IMR-90 (cell line): Measurements from ENCODE around the gene PSMG1. TPM values are rescaled to one million over a fixed set of nuclear protein-coding genes. Genes with fewer than 3 reads are reported as not detected.

ENCODE experiments used
- ATAC-seq: fragments of 200-7000 bp; cut with Tn5 transposase; 2 replicates; pipeline ENCODE4 v1.9.1; 2020; ENCODE audit warnings: low read depth, mild to moderate bottlenecking, moderate library complexity
- BruUV-seq: library from RNA; stranded (reverse); fragments of 400-500 nt; replicated peaks from 2 replicates; lab custom pipeline; 2021; lab: Mats Ljungman, UMichigan
- CTCF ChIA-PET: fragments of 300-600 bp; formaldehyde crosslinking; extraction: SDS; loops from one replicate; lab custom pipeline; 2021; ENCODE audit warnings: antibody characterized with exemption; lab: Yijun Ruan, JAX
- POLR2A ChIA-PET: fragments of 300-600 bp; sonication (Branson Sonifier 250); formaldehyde crosslinking; loops from one replicate; lab custom pipeline; 2022; ENCODE audit warnings: antibody characterized with exemption; ENCODE audit not compliant: unreplicated experiment; lab: Charles Lee
- DNase-seq: peaks from one replicate; pipeline ENCODE4 v3.0.0; 2013
- H2AFZ ChIP-seq: replicated peaks from 2 replicates; pipeline ENCODE3; 2013; ENCODE audit warnings: low read length, mild to moderate bottlenecking; ENCODE audit not compliant: poor library complexity
- H2AK5ac ChIP-seq: 2 replicates; pipeline ENCODE4 v1.6.1; 2013; ENCODE audit warnings: low read depth, low read length, inconsistent platforms
- H2AK9ac ChIP-seq: replicated peaks from 2 replicates; pipeline ENCODE3; 2013; ENCODE audit warnings: mild to moderate bottlenecking, low read depth, low read length, moderate library complexity; ENCODE audit not compliant: poor library complexity
- H2BK120ac ChIP-seq: 2 replicates; pipeline ENCODE4 v1.6.1; 2013; ENCODE audit warnings: low read depth, low read length, inconsistent platforms
- H2BK15ac ChIP-seq: 3 replicates; pipeline ENCODE4 v1.6.1; 2013; ENCODE audit warnings: low read depth, low read length, inconsistent platforms
- H2BK20ac ChIP-seq: 2 replicates; pipeline ENCODE4 v1.6.1; 2013; ENCODE audit warnings: low read depth, mild to moderate bottlenecking, inconsistent platforms, low read length, moderate library complexity
- H2BK5ac ChIP-seq: 2 replicates; pipeline ENCODE4 v1.6.1; 2013; ENCODE audit warnings: mild to moderate bottlenecking, low read depth, low read length, inconsistent platforms; ENCODE audit not compliant: poor library complexity, severe bottlenecking
- H3K14ac ChIP-seq: replicated peaks from 2 replicates; pipeline ENCODE4 v1.6.1; 2013; ENCODE audit warnings: low read depth, low read length, inconsistent platforms
- H3K18ac ChIP-seq: 2 replicates; pipeline ENCODE4 v1.6.1; 2013; ENCODE audit warnings: low read depth, low read length, control low read depth
- H3K23ac ChIP-seq: 2 replicates; pipeline ENCODE4 v1.6.1; 2013; ENCODE audit warnings: low read depth, low read length, inconsistent platforms
- H3K27ac ChIP-seq: 2 replicates; pipeline ENCODE4 v1.5.1; 2013; ENCODE audit warnings: mild to moderate bottlenecking, control low read depth, low read length; ENCODE audit not compliant: insufficient read depth
- H3K27me3 ChIP-seq: 2 replicates; pipeline ENCODE4 v1.6.1; 2013; ENCODE audit warnings: low read length; ENCODE audit not compliant: control insufficient read depth, insufficient read depth
- H3K36me3 ChIP-seq: 2 replicates; pipeline ENCODE4 v1.6.1; 2013; ENCODE audit warnings: low read length, mixed read lengths; ENCODE audit not compliant: control insufficient read depth, insufficient read depth
- H3K4ac ChIP-seq: 2 replicates; pipeline ENCODE4 v1.6.1; 2013; ENCODE audit warnings: low read depth, low read length, inconsistent platforms
- H3K4me1 ChIP-seq: 2 replicates; pipeline ENCODE4 v1.6.1; 2013; ENCODE audit warnings: low read length, mixed read lengths; ENCODE audit not compliant: control insufficient read depth, insufficient read depth
- H3K4me2 ChIP-seq: 2 replicates; pipeline ENCODE4 v1.6.1; 2013; ENCODE audit warnings: low read depth, mild to moderate bottlenecking, control low read depth, low read length, moderate library complexity
- H3K4me3 ChIP-seq: 2 replicates; pipeline ENCODE4 v1.5.1; 2013; ENCODE audit warnings: low read depth, mild to moderate bottlenecking, control low read depth, low read length, moderate library complexity; ENCODE audit not compliant: insufficient read depth
- H3K56ac ChIP-seq: 2 replicates; pipeline ENCODE4 v1.6.1; 2013; ENCODE audit warnings: low read length, inconsistent platforms; ENCODE audit not compliant: insufficient read depth; ENCODE audit errors: extremely low read depth
- H3K79me1 ChIP-seq, 2 experiments: 2 replicates each; pipeline ENCODE4 v1.6.1; 2013; ENCODE audit warnings: low read length in 2 of 2, inconsistent platforms in 1 of 2, low read depth in 1 of 2
- H3K9ac ChIP-seq: 2 replicates; pipeline ENCODE4 v1.6.1; 2013; ENCODE audit warnings: low read depth, low read length, control low read depth
- H3K9me1 ChIP-seq: 2 replicates; pipeline ENCODE4 v1.6.1; 2013; ENCODE audit warnings: low read length, inconsistent platforms; ENCODE audit not compliant: insufficient read depth
- H3K9me3 ChIP-seq: 2 replicates; pipeline ENCODE4 v1.6.1; 2013; ENCODE audit warnings: low read length; ENCODE audit not compliant: control insufficient read depth, insufficient read depth
- H4K20me1 ChIP-seq: 2 replicates; pipeline ENCODE4 v1.6.1; 2013; ENCODE audit warnings: low read length, inconsistent platforms; ENCODE audit not compliant: insufficient read depth
- H4K5ac ChIP-seq: 2 replicates; pipeline ENCODE4 v1.6.1; 2013; ENCODE audit warnings: mild to moderate bottlenecking, low read depth, low read length, control low read depth
- H4K8ac ChIP-seq, 2 experiments: 2 replicates each; pipeline ENCODE4 v1.6.1; 2013; ENCODE audit warnings: low read depth in 2 of 2, low read length in 2 of 2, control low read depth in 1 of 2, inconsistent platforms in 1 of 2
- H4K91ac ChIP-seq: 2 replicates; pipeline ENCODE4 v1.6.1; 2013; ENCODE audit warnings: low read depth, low read length, inconsistent platforms; ENCODE audit not compliant: insufficient read depth
- BHLHE40 ChIP-seq: fragments of 150-350 bp; IDR thresholded peaks from 2 replicates; pipeline ENCODE4 v1.6.1; 2016; ENCODE audit warnings: mild to moderate bottlenecking, low read depth, low read length
- CEBPB ChIP-seq: IDR thresholded peaks from 2 replicates; pipeline ENCODE4 v1.6.1; 2012; ENCODE audit warnings: low read depth, low read length, improper control_type of control experiment
- CHD1 ChIP-seq: IDR thresholded peaks from 2 replicates; pipeline ENCODE4 v1.6.1; 2012; ENCODE audit warnings: low read depth, low read length, improper control_type of control experiment
- FOS ChIP-seq: fragments of 150-350 bp; IDR thresholded peaks from 2 replicates; pipeline ENCODE4 v1.6.1; 2016; ENCODE audit warnings: low read depth, low read length
- MAFK ChIP-seq: IDR thresholded peaks from 2 replicates; pipeline ENCODE4 v1.6.1; 2012; ENCODE audit warnings: low read depth, low read length, improper control_type of control experiment
- MAZ ChIP-seq: IDR thresholded peaks from 2 replicates; pipeline ENCODE4 v1.6.1; 2012; ENCODE audit warnings: low read depth, mild to moderate bottlenecking, low read length, improper control_type of control experiment, moderate library complexity, borderline replicate concordance
- MXI1 ChIP-seq: IDR thresholded peaks from 2 replicates; pipeline ENCODE4 v1.6.1; 2012; ENCODE audit warnings: low read depth, mild to moderate bottlenecking, low read length, moderate library complexity, borderline replicate concordance
- NFE2L2 ChIP-seq: fragments of 150-350 bp; IDR thresholded peaks from 2 replicates; pipeline ENCODE4 v1.6.1; 2016; ENCODE audit warnings: low read depth, mild to moderate bottlenecking, low read length
- POLR2A ChIP-seq: IDR thresholded peaks from 2 replicates; pipeline ENCODE4 v1.6.1; 2012; ENCODE audit warnings: mild to moderate bottlenecking, low read depth, low read length
- RCOR1 ChIP-seq: IDR thresholded peaks from 2 replicates; pipeline ENCODE4 v1.6.1; 2012; ENCODE audit warnings: mild to moderate bottlenecking, low read length, improper control_type of control experiment; ENCODE audit not compliant: insufficient replicate concordance
- RFX5 ChIP-seq: IDR thresholded peaks from 2 replicates; pipeline ENCODE4 v1.8.0; 2012; ENCODE audit warnings: low read depth, mild to moderate bottlenecking, low read length, moderate library complexity
- SMC3 ChIP-seq: fragments of 150-350 bp; IDR thresholded peaks from 2 replicates; pipeline ENCODE4 v1.6.1; 2016; ENCODE audit warnings: low read depth, mild to moderate bottlenecking, antibody characterized with exemption, low read length, moderate library complexity
- dilution Hi-C: fragments of 300-500 bp; cut with HindIII; formaldehyde crosslinking; loops from one replicate; pipeline ENCODE4 v1.14.3; 2018; ENCODE audit warnings: low sequenced_read_pairs; ENCODE audit not compliant: unreplicated experiment
- in situ Hi-C: fragments of 300-500 bp; cut with MboI; formaldehyde crosslinking; loops from 3 replicates; pipeline ENCODE4 v1.14.3; 2019; ENCODE audit warnings: low sequenced_read_pairs, inconsistent platforms, mixed read lengths
- intact Hi-C: fragments of 100-400 bp; cut with micrococcal nuclease; formaldehyde crosslinking; loops from 2 replicates; pipeline ENCODE4 v1.10.0; 2022
- polyA plus RNA-seq, 3 experiments: library from polyadenylated mRNA; depleted of rRNA; stranded (reverse); fragments of >200 nt; gene quantifications; 2 replicates each; pipeline ENCODE4 v1.2.3, GENCODE V29; 2012; ENCODE audit warnings: low replicate concordance in 1 of 3
- total RNA-seq: library from RNA; depleted of rRNA; stranded (reverse); fragments of >200 nt; gene quantifications from 2 replicates; pipeline ENCODE4 v1.2.3, GENCODE V29; 2012
- TF ChIP-seq, protein P1 (sequence below): fragments of 150-350 bp; IDR thresholded peaks from 2 replicates; pipeline ENCODE4 v1.6.1; 2016; ENCODE audit warnings: low read depth, mild to moderate bottlenecking, low read length, moderate library complexity, borderline replicate concordance
- TF ChIP-seq, protein P2 (sequence below): fragments of 150-350 bp; IDR thresholded peaks from 2 replicates; pipeline ENCODE4 v1.6.1; 2017; ENCODE audit warnings: mild to moderate bottlenecking, antibody characterized with exemption, low read length, low read depth

The PSMG1 gene
- total and polyA plus RNA-seq, 2 of the 4 experiments (the other 2 are of a cell fraction), result 37.8 to 45.4 TPM

DNA sequence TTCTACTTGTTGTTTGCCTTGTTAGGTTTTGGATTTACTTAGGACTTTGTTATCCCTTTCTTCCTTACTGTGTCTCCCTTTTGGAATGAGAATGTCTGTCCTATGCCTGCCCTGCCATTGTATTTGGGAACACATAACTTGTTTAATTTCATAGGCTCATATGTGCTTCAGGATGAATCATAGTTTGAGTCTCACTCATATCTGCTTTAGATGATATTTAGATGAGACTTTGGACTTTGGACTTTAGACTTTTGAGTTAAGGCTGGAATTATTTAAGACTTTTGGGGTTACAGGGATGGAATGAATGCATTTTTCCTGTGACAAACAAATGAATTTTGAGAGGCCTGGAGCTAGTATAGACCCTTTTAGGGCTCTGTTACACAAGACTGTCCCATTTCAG is 33.4 kb downstream of the PSMG1 start:
- Histone ChIP-seq H4K20me1 (no peaks in the 10 kb centered on the region), H2AK9ac (no peak overlapping the region), H3K27me3 (peaks cover 19% of the 10 kb centered on the region), H3K27ac (no peak overlapping the region), H2AFZ (no peak overlapping the region), H3K9me1 (peaks cover 3% of the 10 kb centered on the region; the same call in 1 of the 2 replicates), H3K9me3 (no peaks in the 10 kb centered on the region; the same call in 1 of the 2 replicates), H3K56ac (no peak overlapping the region), H3K4me2 (no peak overlapping the region), H4K5ac (no peak overlapping the region), H3K79me1 (no peaks in the 10 kb centered on the region), H4K91ac (no peak overlapping the region), H2BK20ac (no peak overlapping the region), H3K4me1 (no peaks in the 10 kb centered on the region), H2BK15ac (no peak overlapping the region), H3K9ac (no peak overlapping the region), H3K14ac (no peak overlapping the region), H4K8ac (no peak overlapping the region), H2BK5ac (no peak overlapping the region), H3K4me3 (no peak overlapping the region), H3K36me3 (no peaks in the 10 kb centered on the region), H3K4ac (no peak overlapping the region), H3K23ac (no peak overlapping the region), H3K18ac (no peak overlapping the region), H2BK120ac (no peak overlapping the region), H2AK5ac (no peak overlapping the region)
- BruUV-seq, result no TSS peak
- dilution Hi-C loops, result no loop called here
- CTCF ChIA-PET, result interaction anchor here (0.8 kb wide), 1 partner anchor 12 kb away, joined by 5 read pairs; no protein-coding TSS in a partner anchor
- no peak for DNase-seq
- ATAC-seq, result no peak
- TF ChIP-seq SMC3 (no peak), RFX5 (no peak), POLR2A (no peak), RCOR1 (no peak), MAZ (no peak), BHLHE40 (no peak), CHD1 (no peak), MXI1 (no peak), CEBPB (no peak), MAFK (no peak), NFE2L2 (no peak), FOS (no peak)
- TF ChIP-seq, protein P1, sequence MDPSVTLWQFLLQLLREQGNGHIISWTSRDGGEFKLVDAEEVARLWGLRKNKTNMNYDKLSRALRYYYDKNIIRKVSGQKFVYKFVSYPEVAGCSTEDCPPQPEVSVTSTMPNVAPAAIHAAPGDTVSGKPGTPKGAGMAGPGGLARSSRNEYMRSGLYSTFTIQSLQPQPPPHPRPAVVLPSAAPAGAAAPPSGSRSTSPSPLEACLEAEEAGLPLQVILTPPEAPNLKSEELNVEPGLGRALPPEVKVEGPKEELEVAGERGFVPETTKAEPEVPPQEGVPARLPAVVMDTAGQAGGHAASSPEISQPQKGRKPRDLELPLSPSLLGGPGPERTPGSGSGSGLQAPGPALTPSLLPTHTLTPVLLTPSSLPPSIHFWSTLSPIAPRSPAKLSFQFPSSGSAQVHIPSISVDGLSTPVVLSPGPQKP, result no peak
- TF ChIP-seq, protein P2, sequence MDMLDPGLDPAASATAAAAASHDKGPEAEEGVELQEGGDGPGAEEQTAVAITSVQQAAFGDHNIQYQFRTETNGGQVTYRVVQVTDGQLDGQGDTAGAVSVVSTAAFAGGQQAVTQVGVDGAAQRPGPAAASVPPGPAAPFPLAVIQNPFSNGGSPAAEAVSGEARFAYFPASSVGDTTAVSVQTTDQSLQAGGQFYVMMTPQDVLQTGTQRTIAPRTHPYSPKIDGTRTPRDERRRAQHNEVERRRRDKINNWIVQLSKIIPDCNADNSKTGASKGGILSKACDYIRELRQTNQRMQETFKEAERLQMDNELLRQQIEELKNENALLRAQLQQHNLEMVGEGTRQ, result no peak
- POLR2A ChIA-PET, result no interaction called here
- intact Hi-C loops, result no loop called here
- in situ Hi-C loops, result loop anchor here (25.0 kb wide), 1 partner anchor 763 kb away; no protein-coding TSS in a partner anchor
